WTC11 (cell line): ENCODE results near the gene RABGAP1. TPM values are rescaled to one million over a fixed set of nuclear protein-coding genes. Genes with fewer than 3 reads are reported as not detected.

Source experiments
- ATAC-seq: fragments of 200-7000 bp; cut with Tn5 transposase; 2 replicates; pipeline ENCODE4 v1.10.0; 2021; ENCODE audit warnings: mild to moderate bottlenecking, moderate library complexity
- CTCF ChIA-PET: fragments of 300-600 bp; sonication (Branson Sonifier 250); formaldehyde crosslinking; loops from one replicate; lab custom pipeline; 2021; ENCODE audit warnings: antibody characterized with exemption; lab: Charles Lee
- POLR2A ChIA-PET: fragments of 350-600 bp; sonication (Branson Sonifier 250); formaldehyde crosslinking; loops from one replicate; lab custom pipeline; 2021; ENCODE audit warnings: antibody characterized with exemption; lab: Charles Lee
- DNase-seq: peaks from one replicate; pipeline ENCODE4 v3.0.0; 2021; ENCODE audit warnings: low spot score
- H3K27ac Mint-ChIP-seq: 2 replicates; pipeline ENCODE4 v1.8.0; 2021; ENCODE audit warnings: mixed read lengths
- H3K27me3 Mint-ChIP-seq: 2 replicates; pipeline ENCODE4 v1.8.0; 2021; ENCODE audit warnings: low read depth, mild to moderate bottlenecking, moderate library complexity, mixed read lengths
- H3K36me3 Mint-ChIP-seq: 2 replicates; pipeline ENCODE4 v1.8.0; 2021; ENCODE audit warnings: mixed read lengths
- H3K4me1 Mint-ChIP-seq: 2 replicates; pipeline ENCODE4 v1.8.0; 2022; ENCODE audit warnings: mixed read lengths
- H3K4me3 Mint-ChIP-seq: 2 replicates; pipeline ENCODE4 v1.8.0; 2021; ENCODE audit warnings: mild to moderate bottlenecking, moderate library complexity, mixed read lengths
- H3K9me3 Mint-ChIP-seq: 2 replicates; pipeline ENCODE4 v1.8.0; 2021; ENCODE audit warnings: mixed read lengths
- CBFB ChIP-seq: sonication (generic); formaldehyde crosslinking; IDR thresholded peaks from 2 replicates; pipeline ENCODE4 v1.8.1; 2022; ENCODE audit warnings: mild to moderate bottlenecking, low read depth, missing genetic modification reagents
- CREB1 ChIP-seq: sonication (generic); formaldehyde crosslinking; IDR thresholded peaks from 2 replicates; pipeline ENCODE4 v1.8.0; 2023; ENCODE audit warnings: mild to moderate bottlenecking, missing genetic modification reagents
- ELF4 ChIP-seq: sonication (generic); formaldehyde crosslinking; IDR thresholded peaks from 2 replicates; pipeline ENCODE4 v1.8.1; 2022; ENCODE audit warnings: low read depth, mild to moderate bottlenecking, moderate library complexity, missing genetic modification reagents
- OVOL2 ChIP-seq: fragments of 250-450 bp; sonication (Bioruptor Pico); IDR thresholded peaks from 2 replicates; pipeline ENCODE4 v1.9.0; 2021; ENCODE audit warnings: mild to moderate bottlenecking, borderline replicate concordance
- PRRX2 ChIP-seq: fragments of 250-450 bp; sonication (Bioruptor Pico); IDR thresholded peaks from 2 replicates; pipeline ENCODE4 v1.8.0; 2021; ENCODE audit warnings: mild to moderate bottlenecking
- SMAD3 ChIP-seq: sonication (generic); formaldehyde crosslinking; IDR thresholded peaks from 2 replicates; pipeline ENCODE4 v1.8.0; 2022; ENCODE audit warnings: missing genetic modification reagents, mild to moderate bottlenecking, borderline replicate concordance
- ZNF263 ChIP-seq: sonication (generic); formaldehyde crosslinking; IDR thresholded peaks from 2 replicates; pipeline ENCODE4 v1.8.1; 2022; ENCODE audit warnings: low read depth, mild to moderate bottlenecking, moderate library complexity, missing genetic modification reagents
- ZNF396 ChIP-seq: fragments of 250-450 bp; sonication (Bioruptor Pico); IDR thresholded peaks from 2 replicates; pipeline ENCODE4 v1.8.0; 2021; ENCODE audit warnings: mild to moderate bottlenecking, moderate library complexity, borderline replicate concordance
- total RNA-seq: library from RNA; stranded (reverse); gene quantifications from 3 replicates; pipeline ENCODE4 v1.2.3, GENCODE V29; 2021
- TF ChIP-seq, protein P1 (sequence below): fragments of 250-450 bp; sonication (Bioruptor Pico); IDR thresholded peaks from 2 replicates; pipeline ENCODE4 v1.9.0; 2021; ENCODE audit warnings: mild to moderate bottlenecking, borderline replicate concordance
- TF ChIP-seq, protein P2 (sequence below): sonication (generic); formaldehyde crosslinking; IDR thresholded peaks from 2 replicates; pipeline ENCODE4 v1.8.0; 2023; ENCODE audit warnings: mild to moderate bottlenecking, missing genetic modification reagents
- TF ChIP-seq, protein P3 (sequence below): sonication (generic); formaldehyde crosslinking; IDR thresholded peaks from 2 replicates; pipeline ENCODE4 v1.8.0; 2022; ENCODE audit warnings: mild to moderate bottlenecking, missing genetic modification reagents
- TF ChIP-seq, protein P4 (sequence below): sonication (generic); formaldehyde crosslinking; conservative IDR thresholded peaks from 2 replicates; pipeline ENCODE4 v1.8.1; 2023; ENCODE audit warnings: mild to moderate bottlenecking, low read depth, missing genetic modification reagents, moderate library complexity

The RABGAP1 gene
- total RNA-seq, 1 experiment from 2014 or later, result 38.1 TPM

DNA sequence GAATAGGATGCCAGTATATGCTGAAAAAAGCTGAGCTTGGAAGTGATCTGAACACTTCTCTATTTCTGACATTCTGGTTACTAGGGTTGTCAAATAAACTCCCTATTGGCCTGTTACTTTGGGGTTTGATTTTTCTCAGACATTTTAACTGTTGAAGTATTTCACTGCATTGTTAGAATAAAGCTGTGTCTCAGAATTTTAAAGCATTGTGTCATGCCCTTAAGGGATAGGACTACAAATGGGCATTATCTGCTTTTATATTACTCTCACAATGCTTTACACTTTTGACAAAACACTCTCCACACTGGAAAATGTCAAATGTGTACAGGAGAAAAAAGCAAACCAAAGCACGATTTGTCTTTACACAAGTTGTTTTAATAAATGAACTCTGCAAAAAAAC lies 75.8 kb downstream of the RABGAP1 start (continued):
- TF ChIP-seq, protein P1, sequence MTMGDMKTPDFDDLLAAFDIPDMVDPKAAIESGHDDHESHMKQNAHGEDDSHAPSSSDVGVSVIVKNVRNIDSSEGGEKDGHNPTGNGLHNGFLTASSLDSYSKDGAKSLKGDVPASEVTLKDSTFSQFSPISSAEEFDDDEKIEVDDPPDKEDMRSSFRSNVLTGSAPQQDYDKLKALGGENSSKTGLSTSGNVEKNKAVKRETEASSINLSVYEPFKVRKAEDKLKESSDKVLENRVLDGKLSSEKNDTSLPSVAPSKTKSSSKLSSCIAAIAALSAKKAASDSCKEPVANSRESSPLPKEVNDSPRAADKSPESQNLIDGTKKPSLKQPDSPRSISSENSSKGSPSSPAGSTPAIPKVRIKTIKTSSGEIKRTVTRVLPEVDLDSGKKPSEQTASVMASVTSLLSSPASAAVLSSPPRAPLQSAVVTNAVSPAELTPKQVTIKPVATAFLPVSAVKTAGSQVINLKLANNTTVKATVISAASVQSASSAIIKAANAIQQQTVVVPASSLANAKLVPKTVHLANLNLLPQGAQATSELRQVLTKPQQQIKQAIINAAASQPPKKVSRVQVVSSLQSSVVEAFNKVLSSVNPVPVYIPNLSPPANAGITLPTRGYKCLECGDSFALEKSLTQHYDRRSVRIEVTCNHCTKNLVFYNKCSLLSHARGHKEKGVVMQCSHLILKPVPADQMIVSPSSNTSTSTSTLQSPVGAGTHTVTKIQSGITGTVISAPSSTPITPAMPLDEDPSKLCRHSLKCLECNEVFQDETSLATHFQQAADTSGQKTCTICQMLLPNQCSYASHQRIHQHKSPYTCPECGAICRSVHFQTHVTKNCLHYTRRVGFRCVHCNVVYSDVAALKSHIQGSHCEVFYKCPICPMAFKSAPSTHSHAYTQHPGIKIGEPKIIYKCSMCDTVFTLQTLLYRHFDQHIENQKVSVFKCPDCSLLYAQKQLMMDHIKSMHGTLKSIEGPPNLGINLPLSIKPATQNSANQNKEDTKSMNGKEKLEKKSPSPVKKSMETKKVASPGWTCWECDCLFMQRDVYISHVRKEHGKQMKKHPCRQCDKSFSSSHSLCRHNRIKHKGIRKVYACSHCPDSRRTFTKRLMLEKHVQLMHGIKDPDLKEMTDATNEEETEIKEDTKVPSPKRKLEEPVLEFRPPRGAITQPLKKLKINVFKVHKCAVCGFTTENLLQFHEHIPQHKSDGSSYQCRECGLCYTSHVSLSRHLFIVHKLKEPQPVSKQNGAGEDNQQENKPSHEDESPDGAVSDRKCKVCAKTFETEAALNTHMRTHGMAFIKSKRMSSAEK (CRISPR knock-in tag), result no peak
- TF ChIP-seq ELF4 (CRISPR knock-in tag) (no peak), PRRX2 (no peak), CREB1 (CRISPR knock-in tag) (no peak), SMAD3 (CRISPR knock-in tag) (no peak)
- TF ChIP-seq, protein P2, sequence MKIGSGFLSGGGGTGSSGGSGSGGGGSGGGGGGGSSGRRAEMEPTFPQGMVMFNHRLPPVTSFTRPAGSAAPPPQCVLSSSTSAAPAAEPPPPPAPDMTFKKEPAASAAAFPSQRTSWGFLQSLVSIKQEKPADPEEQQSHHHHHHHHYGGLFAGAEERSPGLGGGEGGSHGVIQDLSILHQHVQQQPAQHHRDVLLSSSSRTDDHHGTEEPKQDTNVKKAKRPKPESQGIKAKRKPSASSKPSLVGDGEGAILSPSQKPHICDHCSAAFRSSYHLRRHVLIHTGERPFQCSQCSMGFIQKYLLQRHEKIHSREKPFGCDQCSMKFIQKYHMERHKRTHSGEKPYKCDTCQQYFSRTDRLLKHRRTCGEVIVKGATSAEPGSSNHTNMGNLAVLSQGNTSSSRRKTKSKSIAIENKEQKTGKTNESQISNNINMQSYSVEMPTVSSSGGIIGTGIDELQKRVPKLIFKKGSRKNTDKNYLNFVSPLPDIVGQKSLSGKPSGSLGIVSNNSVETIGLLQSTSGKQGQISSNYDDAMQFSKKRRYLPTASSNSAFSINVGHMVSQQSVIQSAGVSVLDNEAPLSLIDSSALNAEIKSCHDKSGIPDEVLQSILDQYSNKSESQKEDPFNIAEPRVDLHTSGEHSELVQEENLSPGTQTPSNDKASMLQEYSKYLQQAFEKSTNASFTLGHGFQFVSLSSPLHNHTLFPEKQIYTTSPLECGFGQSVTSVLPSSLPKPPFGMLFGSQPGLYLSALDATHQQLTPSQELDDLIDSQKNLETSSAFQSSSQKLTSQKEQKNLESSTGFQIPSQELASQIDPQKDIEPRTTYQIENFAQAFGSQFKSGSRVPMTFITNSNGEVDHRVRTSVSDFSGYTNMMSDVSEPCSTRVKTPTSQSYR (CRISPR knock-in tag), result no peak

DNA sequence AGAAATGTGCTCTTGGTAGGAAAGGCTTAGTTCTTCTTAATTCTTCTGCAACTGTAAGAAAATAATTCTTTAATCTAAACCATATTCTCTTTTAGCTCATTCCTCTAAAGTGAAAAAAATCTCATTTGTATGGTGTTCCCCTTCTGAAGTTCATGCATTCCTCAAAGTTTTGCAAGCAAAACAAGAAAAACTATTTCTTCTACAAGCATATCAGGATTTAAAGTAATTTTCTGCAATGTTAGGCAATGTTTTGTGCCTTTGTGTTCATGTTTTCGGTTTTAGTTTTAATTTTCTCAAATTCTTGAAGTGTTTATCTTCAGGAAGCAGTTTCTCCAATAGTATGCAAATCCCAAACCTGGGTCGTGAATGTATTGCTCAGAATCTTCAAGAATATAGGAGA lies 80.0 kb downstream of the RABGAP1 start:
- Mint-ChIP-seq H3K27ac (no peak overlapping the region), H3K4me3 (no peak overlapping the region), H3K27me3 (no peaks in the 10 kb centered on the region), H3K36me3 (peaks cover 41% of the 10 kb centered on the region), H3K4me1 (no peaks in the 10 kb centered on the region), H3K9me3 (no peaks in the 10 kb centered on the region)
- TF ChIP-seq CBFB (CRISPR knock-in tag), result no peak
- no peak for TF ChIP-seq ZNF396 (CRISPR knock-in tag)
- no peak for TF ChIP-seq OVOL2
- TF ChIP-seq, protein P3, sequence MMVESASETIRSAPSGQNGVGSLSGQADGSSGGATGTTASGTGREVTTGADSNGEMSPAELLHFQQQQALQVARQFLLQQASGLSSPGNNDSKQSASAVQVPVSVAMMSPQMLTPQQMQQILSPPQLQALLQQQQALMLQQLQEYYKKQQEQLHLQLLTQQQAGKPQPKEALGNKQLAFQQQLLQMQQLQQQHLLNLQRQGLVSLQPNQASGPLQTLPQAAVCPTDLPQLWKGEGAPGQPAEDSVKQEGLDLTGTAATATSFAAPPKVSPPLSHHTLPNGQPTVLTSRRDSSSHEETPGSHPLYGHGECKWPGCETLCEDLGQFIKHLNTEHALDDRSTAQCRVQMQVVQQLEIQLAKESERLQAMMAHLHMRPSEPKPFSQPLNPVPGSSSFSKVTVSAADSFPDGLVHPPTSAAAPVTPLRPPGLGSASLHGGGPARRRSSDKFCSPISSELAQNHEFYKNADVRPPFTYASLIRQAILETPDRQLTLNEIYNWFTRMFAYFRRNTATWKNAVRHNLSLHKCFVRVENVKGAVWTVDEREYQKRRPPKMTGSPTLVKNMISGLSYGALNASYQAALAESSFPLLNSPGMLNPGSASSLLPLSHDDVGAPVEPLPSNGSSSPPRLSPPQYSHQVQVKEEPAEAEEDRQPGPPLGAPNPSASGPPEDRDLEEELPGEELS (CRISPR knock-in tag), result no peak
- no peak for TF ChIP-seq ZNF263 (CRISPR knock-in tag)
- CTCF ChIA-PET, result no interaction called here
- ATAC-seq (no peak), DNase-seq (no peak)
- POLR2A ChIA-PET, result no interaction called here

DNA sequence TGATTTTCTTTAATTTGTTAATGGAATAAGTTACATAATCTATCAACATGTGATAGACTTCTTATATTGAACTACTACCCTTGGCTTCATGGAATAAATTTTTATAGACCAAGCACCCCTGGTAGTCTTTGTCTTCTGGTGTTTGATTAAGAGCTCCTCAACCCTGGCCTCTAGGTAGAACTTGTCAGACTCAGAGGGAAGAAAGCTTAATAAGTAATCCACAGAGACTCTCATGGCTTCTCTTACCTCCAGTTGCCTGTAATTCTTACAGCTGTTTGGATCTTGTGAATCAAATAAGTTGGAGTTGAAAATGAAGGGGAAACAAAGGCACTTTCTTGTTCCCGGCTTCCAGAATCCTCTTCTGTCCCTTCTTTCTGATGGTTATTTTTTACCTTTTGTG lies 85.6 kb downstream of the RABGAP1 start:
- H3K36me3 Mint-ChIP-seq, result peaks cover 15% of the 10 kb centered on the region
- ChIA-PET POLR2A (no interaction called here), CTCF (interaction anchor here (0.5 kb wide), 1 partner anchor 513 kb away, joined by 4 read pairs; no protein-coding TSS in a partner anchor)
- TF ChIP-seq, protein P4, sequence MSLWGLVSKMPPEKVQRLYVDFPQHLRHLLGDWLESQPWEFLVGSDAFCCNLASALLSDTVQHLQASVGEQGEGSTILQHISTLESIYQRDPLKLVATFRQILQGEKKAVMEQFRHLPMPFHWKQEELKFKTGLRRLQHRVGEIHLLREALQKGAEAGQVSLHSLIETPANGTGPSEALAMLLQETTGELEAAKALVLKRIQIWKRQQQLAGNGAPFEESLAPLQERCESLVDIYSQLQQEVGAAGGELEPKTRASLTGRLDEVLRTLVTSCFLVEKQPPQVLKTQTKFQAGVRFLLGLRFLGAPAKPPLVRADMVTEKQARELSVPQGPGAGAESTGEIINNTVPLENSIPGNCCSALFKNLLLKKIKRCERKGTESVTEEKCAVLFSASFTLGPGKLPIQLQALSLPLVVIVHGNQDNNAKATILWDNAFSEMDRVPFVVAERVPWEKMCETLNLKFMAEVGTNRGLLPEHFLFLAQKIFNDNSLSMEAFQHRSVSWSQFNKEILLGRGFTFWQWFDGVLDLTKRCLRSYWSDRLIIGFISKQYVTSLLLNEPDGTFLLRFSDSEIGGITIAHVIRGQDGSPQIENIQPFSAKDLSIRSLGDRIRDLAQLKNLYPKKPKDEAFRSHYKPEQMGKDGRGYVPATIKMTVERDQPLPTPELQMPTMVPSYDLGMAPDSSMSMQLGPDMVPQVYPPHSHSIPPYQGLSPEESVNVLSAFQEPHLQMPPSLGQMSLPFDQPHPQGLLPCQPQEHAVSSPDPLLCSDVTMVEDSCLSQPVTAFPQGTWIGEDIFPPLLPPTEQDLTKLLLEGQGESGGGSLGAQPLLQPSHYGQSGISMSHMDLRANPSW (CRISPR knock-in tag), result no peak
- TF ChIP-seq, all 79 proteins: peak for 0
- no peaks in the 10 kb centered on the region for H3K27me3 Mint-ChIP-seq
- H3K4me3 Mint-ChIP-seq, result no peak overlapping the region
- ATAC-seq (no peak), DNase-seq (no peak)
- peak overlapping the region; percentile 10; the same call in 1 of the 2 replicates for H3K27ac Mint-ChIP-seq
- H3K9me3 Mint-ChIP-seq, result no peaks in the 10 kb centered on the region
- H3K4me1 Mint-ChIP-seq, result no peaks in the 10 kb centered on the region
